Tongue (tissue), 2 donors: Measurements from ENCODE around the gene BZW2. TPM values are rescaled to one million over a fixed set of nuclear protein-coding genes. Genes with fewer than 3 reads are reported as not detected.
"Not testable (repeated sequence)": the region's sequence is repeated elsewhere in the genome, so short reads cannot be mapped to it uniquely, and the experiment has no call there.

Experiments
- DNase-seq: peaks from one replicate; pipeline ENCODE4 v3.0.0-alpha.2; 2015
- total RNA-seq: library from RNA; depleted of rRNA; stranded (reverse); fragments of >200 nt; gene quantifications from one replicate; pipeline ENCODE4 v1.2.3, GENCODE V29; 2014

The BZW2 gene
- total RNA-seq, 1 donor from 2014 or later, result 210 TPM

- peak; percentile 57 for DNase-seq
Observed at GRCh38 chr7:16646472-16647072, 591 bp downstream of the BZW2 start.

- peak; percentile 29 for DNase-seq
Observed at GRCh38 chr7:16647435-16647960, 1.5 kb downstream of the BZW2 start.

GRCh38 chr7:16648551-16648950 lies 2.6 kb downstream of the BZW2 start:
- DNase-seq, result no peak

- no peak for DNase-seq
Observed at GRCh38 chr7:16649196-16649595, 3.2 kb downstream of the BZW2 start.

- DNase-seq, result no peak
Observed at GRCh38 chr7:16650266-16650665, 4.3 kb downstream of the BZW2 start.

GRCh38 chr7:16651396-16652239 lies 5.6 kb downstream of the BZW2 start:
- no peak for DNase-seq

GRCh38 chr7:16652240-16652583 lies 6.2 kb downstream of the BZW2 start:
- DNase-seq, result no peak

- DNase-seq, result peak; percentile 43
Observed at GRCh38 chr7:16652888-16653287, 6.9 kb downstream of the BZW2 start.

GRCh38 chr7:16655394-16655793 lies 9.4 kb downstream of the BZW2 start:
- DNase-seq, result no peak

GRCh38 chr7:16656141-16656540 lies 10.2 kb downstream of the BZW2 start:
- DNase-seq, result no peak

GRCh38 chr7:16657656-16658279 lies 11.8 kb downstream of the BZW2 start:
- DNase-seq, result no peak

GRCh38 chr7:16659854-16660497 lies 14.0 kb downstream of the BZW2 start:
- DNase-seq, result not testable (repeated sequence)

- peak; percentile 38 for DNase-seq
Observed at GRCh38 chr7:16660702-16661464, 14.9 kb downstream of the BZW2 start.

- peak; percentile 44 for DNase-seq
Observed at GRCh38 chr7:16661924-16662323, 15.9 kb downstream of the BZW2 start.

GRCh38 chr7:16667355-16667754 lies 21.4 kb downstream of the BZW2 start:
- DNase-seq, result no peak

- DNase-seq, result peak; percentile 24
Observed at GRCh38 chr7:16668049-16668858, 22.3 kb downstream of the BZW2 start.

- no peak for DNase-seq
Observed at GRCh38 chr7:16668978-16669377, 23.0 kb downstream of the BZW2 start.

GRCh38 chr7:16669581-16669980 lies 23.6 kb downstream of the BZW2 start:
- DNase-seq, result no peak

- no peak for DNase-seq
Observed at GRCh38 chr7:16670021-16670420, 24.0 kb downstream of the BZW2 start.

GRCh38 chr7:16670731-16671344 lies 24.9 kb downstream of the BZW2 start:
- no peak for DNase-seq

- DNase-seq, result no peak
Observed at GRCh38 chr7:16671811-16672210, 25.8 kb downstream of the BZW2 start.
